Measurements from ENCODE around the gene PLEKHM2.
A peak's percentile ranks its signal among the peaks of the same experiment; 100 is the strongest.

PLEKHM2 gene

DNA sequence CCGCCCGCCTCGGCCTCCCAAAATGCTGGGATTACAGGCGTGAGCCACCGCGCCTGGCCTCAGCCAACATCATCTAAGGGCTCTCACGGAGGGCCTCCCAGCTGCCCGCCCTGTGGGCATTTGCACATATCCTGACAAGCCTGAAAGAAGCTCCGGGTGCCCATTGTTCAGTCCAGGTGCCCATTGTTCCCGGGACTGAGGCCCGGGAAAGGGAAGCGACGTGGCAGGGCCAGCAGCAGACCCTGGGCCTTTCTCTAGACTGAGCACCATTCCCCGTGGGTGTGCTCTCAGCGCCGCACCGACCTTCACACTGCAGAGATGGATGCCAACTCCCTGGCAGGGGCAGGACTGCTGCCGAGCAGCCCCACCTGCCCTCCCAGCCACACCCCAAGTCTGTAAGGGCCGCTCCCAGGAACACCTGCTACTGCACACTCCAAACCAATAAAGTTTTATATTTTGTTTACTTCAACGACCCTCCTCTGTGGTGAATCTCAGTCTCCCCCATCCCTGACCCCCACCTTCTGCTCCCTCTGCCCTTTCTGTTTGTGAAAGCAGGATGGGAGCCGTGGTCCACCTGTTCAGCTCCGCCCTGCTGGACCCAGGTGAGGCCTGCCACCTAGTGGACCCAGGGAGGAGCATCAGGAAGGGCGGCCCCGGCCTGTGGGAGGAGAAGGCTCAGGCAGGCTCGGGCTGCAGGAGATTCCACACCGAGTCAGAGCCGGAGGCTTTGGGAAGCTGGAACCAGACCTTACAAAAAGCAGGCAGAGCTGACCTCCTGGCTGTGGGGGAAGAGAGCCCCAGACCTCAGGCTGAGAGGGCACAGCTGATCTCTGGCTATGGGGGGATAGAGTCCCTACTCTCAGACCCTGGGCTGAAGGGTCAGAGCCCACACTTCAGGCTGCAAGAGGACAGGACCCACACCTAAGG, 57.1 kb downstream of the PLEKHM2 start:
- DNase-seq: peak; percentile 72

DNA sequence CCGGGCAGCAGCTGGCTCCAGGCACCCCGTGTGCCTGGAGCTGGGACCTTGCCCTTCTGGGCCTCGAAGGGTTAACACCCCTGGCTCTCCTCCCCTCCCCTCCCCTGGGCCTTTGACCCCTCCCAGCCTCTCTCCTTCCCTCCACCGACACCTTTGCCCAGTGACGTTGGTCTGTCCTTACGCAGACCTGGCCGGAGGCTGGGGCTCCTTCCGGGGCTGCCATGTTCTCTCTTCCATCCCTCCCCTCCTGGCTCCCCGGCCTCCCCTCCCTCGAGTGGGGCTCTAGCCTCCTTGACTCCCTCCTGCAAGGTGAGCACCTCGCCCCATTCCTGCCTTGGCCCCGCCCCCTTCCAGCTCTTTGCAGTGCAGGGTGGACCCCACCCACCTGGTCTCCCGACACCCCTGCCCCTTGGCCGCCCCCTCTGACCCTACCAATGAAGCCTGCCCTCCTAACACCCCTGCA, 58.2 kb downstream of the PLEKHM2 start, which contains the start of gene TMEM82:
TSS of gene TMEM82 (plus strand) at position 161 of the 463 bp plus-strand sequence. CDS start at position 222, 61 bp downstream.
- DNase-seq: no peak

DNA sequence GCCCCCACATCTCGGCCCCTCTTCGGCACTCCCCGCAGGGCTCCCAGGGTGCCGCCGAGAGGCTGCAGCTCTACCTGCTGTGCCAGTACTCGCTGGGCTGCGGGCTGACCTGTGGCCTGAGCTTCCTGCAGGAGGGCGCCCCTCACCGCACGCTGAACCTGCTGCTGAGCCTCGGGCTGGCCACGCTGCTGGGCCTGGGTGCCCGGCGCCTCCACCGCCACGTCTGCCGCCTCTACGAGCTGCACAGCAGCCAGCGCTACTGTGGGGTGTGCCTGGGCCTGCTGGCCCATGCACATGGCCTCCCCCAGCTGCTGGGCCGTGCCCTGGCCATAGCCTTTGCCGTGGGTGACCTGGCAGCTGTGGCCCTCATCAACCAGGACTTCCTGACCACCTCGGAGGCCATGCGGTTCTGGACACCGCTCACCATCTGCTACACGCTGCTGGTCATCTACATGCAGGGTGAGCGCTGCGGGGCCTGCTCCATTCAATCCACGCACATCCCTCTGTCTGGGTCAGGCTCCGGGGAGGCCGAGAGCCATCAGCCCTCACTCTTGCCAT, 60.1 kb downstream of the PLEKHM2 start:
- DNase-seq: no peak

DNA sequence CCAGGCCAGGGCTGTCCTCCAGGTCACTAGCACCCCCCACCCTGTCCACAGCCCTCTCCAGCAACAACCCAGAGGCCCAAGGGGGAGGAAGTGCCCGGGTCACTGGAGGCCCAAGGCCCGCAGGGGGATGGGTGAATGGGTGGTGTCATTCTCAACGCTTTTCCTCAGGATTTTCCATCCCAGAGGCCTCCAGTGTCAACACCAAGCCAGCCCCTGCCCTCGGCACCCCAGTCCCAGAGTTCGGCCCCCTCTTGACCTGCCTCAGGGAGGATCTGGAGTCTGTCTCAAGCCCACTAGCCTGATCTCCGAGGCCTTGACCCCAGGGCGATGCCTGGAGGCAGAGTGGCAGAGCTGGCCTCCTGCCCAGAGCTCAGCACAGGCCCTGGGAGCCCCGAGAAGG, 63.3 kb downstream of the PLEKHM2 start:
- DNase-seq: no peak

DNA sequence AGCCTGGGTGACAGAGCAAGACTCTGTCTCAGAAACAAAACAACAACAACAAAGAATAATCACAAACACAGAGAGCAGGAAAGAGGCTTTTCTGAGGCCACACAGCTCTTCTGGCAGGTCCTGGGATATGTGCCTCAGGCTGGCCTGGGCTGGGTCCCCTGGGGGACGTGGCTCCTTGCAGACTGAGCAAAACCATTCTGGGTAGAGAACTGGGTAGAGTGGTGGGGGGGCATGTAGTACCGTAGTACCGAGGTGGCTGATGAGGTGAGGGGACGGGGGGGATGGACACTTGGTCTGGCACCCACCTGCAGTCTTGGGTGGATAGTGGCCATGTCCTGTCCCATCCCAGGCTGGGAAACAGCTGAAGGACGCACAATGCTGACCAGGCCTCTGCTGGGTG, 64.1 kb downstream of the PLEKHM2 start:
- DNase-seq: no peak

DNA sequence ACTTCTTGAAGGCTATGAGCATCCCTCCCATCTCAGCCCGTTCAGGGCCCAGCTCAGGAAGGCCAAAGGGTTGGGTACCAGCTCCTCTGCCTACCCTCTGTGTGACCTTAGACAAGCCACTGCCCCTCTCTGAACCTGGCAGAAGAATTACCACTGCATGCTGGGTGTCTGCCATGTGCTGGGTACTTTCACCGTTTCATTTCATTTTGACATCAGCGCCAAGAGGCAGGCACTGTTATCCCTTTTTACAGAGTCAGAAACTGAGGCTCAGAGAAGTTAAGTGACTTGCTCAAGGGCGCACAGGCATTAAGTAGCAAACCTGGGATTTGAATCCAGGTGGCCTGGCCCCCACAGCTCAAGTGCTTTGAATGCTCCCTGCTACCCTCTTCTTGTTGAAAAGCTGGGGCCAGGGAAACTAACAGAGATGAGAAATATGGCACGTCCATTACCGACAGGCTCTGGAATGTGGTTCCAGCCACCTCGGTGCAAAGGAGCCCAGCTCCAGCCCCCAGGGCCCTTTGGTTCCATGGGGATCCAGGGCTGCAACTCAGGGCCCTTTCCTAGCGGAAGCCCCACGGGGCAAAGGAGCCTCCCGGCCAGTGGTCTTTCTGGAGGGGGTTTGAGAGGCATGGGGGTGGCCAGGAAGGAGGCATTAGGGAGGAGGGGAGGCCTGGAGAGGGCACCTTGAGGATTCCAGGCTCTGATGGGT, 64.7 kb downstream of the PLEKHM2 start:
- DNase-seq: no peak

DNA sequence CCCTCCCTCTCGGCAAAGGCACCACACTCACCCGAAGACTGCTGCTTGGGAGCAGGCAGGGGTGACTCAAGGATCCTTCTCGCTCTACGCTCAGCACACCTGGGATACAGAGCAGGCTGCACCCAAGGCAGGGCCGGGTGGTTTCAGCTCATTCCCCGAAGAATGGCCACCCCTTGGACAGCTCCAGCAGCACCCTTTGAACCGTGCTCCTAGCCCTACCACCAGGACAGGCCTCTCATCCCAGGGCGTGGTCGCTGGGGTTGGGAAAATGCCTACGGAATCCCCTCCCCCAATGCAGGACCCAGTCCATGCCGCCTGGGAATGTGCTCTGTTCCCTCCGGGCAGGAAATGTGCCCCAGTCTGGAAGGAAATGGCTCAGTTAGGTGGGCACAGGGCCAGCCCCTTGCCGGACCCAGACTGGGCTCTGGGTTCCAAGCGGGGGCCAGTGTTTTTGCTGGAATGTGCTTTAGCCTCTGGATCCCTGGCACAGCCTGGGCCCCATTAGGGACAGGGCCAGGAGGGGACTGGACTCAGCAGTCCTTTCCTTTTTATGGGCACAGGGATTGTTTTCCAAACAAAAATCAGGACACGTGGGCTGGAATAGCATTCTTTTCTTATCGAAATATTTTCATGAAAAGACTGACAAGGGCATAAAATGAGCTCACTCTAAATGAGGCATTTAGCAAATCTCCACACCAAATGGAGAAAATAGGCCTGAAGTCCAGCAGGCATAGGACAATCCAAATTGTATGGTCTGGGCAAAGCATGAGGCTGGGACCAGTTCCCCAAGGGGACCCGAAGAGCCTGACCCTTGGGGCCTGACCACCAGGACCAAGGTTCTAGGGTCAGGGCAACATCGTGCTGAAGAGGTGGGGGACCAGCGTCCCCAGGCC, 65.5 kb downstream of the PLEKHM2 start:
- no peak for DNase-seq

DNA sequence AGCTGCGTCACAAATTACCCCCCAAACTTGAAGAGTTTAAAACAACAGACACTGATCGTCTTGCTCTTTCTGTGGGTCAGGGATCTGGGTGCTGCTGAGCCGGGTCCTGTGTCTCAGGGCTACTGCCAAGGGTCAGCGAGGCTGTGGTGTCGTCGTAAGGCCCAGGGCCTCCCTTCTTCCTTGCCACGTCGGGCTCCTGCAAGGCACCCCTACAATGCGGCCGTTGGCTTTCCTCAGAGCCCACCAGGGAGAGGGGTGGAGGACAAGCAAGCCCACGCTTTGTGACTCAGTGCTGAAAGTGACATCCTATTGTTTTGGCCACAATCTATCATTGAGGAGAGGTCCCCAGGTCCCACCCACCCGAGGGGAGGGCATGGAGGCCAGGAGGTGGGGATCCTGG, 66.8 kb downstream of the PLEKHM2 start:
- DNase-seq: no peak

DNA sequence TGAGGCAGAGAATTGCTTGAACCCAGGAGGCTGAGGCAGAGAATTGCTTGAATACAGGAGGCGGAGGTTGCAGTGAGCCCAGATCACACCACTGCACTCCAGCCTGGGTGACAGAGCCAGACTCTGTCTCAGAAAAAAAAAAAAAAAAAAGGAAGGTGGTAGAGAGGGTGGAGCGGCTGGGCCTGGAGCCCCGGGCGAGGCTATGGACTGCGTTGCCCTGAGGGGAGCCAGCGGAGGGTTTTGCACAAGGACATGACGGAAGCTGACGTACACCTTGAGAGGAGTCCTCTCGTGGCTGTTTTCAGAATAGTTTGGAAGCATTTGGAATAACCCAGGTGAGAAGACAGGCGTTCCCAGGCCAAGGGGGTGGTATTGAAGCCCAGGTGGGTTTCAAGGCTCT, 67.6 kb downstream of the PLEKHM2 start:
- no peak for DNase-seq

DNA sequence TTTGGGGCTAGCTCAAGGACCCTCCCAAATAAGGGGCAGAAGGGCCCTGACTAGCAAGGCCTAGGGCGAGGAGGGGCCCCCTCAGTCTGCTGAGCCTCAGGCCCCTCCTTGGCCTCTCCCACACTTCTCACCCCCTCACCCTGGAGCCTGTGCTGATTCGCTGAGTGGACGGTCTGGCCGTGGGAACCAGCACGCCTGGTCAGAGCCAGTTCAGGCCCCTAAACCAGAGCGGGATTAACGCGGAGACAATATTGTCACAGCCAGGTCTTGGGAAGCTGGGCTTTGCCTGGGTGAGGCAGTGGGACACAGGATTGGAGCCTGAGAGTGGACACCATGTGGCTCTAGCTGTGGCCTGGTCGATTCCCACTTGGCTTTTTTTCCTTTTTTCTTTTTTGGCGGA, 69.7 kb downstream of the PLEKHM2 start:
- DNase-seq: no peak

DNA sequence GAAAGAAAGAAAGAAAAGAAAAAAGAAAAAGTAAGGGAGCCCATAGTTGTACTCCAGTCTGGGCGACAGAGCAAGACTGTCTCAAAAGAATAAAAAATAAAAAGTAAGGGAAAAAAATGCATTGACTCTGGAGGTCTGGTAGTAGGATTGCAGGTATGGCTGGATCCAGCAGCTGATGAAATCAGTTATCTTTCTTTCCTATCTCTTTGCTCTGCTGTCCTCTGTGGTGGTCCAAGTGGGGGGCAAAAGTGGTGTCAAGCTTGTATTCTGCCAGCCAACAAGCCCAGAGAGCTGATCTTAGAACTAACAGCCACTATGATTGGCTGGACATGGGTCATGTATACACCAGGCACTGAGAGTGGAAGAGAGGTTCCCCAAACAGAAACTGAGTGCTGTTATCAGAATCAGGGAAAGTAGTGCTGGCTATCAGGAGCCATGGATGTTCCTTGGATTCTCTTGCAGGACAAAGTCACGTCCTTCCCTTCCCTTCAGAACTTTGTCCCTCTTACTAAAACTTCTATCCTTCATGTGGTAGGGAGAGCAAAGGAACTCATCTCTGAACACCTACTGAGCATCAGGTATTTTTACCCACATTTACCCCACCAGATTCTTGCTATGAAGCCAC, 71.0 kb downstream of the PLEKHM2 start:
- no peak for DNase-seq

DNA sequence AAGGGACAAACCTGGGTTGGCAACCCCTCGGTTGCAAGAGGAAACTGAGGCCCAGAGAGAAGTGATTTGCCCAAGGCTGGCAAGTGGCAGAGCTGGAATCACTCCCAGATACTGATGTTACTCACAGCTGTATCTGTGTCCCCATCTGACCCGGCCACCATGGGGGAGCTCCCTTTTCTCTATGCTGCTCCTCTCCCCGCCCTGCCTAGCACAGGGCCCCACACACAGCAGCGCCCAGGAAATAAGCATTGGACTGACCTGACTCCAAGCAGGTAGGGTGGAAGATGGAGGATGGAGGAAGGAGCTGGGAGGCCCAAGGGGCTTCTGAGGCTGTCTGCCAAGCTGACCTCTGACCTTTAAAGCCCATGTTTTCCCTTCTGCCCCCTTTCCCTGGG, 71.5 kb downstream of the PLEKHM2 start:
- no peak for DNase-seq

DNA sequence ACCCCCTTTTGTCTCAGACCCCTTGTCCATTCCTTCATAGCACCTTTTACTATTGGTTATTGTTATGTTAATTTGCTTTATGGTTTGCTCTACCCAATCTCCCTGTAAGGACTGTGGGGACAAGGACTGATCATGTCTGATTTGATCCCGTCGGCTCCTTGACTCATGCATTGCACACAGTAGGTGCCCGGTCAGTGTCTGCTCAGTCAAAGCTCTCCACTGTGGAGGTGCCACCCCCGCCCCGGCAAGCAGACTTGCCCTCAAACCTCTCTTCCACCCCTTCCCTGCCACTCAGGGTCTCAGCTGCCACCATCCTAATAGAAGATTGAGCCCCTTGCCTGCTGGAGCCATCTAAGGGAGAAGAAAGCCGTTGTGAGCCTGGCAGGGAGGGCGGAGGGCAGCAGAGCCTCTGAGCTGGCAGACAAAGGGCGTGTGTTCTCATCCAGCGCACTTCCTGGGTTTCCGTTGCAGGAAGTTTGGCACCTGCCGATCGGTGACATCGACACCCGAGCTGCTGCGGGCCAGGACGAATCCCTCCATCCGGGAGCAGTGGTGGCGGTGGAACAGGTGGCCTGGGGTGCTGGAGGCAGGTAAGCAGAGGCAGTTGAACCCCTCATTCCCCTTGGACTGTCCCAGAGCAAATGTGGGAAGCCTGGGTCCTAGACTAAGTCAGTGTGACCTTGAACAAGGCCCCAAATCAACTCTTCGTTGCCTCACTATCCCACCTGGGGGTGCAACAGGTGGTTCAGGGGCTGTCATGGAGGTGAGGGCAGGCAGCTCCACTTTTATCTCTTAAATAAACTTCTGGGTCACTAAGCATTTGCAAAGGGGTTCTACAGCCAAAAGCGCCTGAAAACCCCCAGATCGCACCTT, 72.3 kb downstream of the PLEKHM2 start:
- DNase-seq: no peak

DNA sequence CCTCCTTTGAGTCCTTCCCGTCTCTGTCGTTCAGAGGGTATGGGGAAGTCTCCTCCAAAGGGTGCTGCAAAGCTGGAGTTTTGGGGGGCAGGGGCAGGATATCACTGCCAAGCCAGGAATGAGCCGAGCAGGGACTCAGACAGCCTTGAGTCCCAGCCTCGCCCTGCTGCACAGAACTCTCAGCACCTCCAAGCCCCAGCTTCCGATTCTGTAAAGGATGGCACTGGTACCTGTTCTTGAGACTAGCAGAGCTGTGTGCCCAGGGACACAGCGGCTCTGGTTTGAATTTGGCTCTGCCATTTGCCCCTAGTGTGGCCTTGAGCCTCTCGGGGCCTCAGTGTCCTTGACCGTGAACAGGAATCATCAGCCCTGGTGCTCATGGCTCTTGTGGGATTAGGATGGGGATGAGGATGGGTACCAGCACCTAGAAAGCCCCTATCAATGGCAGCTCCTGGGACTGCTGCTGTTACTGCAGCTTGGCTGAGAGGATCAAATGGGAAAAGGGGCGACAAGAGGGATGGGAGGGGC, 73.0 kb downstream of the PLEKHM2 start:
- no peak for DNase-seq

DNA sequence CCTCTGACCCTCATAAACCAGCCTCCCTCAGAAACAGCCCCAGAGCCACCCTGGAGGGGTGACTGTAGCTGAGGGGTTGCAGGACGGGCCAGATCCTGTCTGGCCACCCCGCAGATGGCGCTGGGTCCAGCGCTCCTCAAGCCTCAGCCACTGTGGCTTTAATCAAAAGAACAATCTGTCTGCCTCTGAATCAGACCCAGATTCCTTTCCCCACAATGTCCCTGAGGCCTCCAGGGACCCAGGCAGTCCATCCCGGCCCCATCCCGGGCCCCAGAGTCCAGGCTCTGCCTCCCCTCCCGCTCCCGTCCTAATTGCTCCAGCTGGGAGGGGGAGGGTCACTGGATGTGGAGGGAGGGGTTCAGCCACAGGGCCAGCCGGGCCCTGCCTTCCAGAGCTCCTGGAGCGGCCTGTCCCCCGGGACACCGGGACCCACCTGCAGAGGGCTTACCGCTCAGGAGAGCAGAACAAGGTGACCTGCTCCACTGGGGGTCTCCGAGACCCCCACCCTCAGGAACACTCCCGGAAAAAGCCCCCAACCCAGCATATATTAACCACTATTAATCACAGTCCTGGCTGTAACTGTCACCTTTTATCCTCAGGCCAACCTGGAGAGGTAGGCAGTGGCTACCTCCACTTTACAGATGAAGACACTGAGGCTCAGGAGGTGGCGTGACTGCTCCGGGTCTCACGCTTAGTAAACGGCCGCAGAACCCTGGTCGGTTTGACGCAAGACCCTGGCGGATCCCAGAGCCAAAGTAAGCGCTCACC, 73.6 kb downstream of the PLEKHM2 start:
- DNase-seq: peak; percentile 75

DNA sequence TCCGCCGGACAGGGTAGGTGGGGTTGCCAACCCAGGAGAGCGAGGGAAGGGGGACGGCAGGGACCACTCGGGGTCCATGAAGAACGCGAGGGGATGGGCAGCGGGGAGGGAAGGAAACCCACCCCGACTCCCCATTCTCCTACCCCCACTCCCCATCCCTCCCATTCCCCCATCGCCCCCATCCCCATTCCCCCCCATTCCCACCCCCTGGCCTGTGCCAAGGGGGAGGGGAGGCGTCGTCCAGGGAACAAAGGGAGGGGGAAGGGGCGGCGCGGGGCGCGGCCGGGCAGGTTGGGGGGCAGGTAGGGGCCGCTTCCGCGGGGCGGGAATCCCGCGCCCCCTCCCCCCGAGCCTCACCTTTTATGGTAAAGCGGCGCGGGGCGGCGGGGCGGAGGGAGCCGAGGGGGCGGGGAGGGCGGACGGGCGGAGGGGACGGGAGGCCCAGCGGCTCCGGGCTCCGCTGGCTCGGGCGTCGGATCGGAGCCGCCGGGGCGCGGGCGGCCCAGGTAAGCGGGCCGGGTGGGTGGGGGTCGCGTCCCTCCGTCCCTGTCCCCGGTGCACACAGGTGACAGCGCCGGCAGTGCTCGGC, 74.3 kb downstream of the PLEKHM2 start, which contains the start of gene FBLIM1:
TSS of gene FBLIM1 (plus strand) at position 453 of the 589 bp plus-strand sequence. CDS start 6,189 bp downstream, outside the sequence.
- no peak for DNase-seq

DNA sequence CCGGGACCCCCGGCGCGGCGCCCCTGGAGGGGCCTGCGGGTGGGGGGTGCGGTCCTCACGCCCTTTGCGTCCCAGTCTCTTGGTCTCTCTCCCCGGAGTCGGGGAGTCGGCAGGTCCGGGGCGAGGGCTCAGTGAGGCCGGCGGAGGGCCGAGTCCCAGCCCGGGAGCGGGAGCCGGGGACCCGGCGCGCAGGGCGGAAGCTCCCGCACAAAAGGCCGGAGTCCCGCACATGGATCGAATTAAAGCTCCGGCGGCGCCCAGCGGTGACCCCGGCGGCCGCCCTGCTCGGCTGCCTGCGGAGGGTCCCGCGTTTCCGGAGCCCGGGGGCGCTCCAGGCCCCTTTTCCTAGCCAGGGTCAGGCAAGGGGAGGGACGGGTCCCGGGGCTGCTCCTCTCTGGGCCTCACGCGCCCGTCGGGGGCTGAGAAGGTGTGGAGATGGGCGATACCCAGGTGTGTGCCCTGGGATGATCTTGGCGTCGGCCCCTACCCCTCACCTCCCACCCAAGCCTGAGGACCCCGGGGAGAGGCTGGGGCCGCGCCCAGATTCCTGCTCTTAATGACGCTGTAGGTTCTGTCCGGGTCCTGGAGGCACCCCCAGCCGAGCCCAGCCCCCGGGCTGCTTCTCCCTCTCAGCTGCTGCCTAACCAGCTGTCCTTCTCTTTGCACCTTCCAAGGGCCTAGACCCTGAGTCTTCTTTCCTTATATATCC, 75.0 kb downstream of the PLEKHM2 start:
- peak; percentile 71 for DNase-seq

DNA sequence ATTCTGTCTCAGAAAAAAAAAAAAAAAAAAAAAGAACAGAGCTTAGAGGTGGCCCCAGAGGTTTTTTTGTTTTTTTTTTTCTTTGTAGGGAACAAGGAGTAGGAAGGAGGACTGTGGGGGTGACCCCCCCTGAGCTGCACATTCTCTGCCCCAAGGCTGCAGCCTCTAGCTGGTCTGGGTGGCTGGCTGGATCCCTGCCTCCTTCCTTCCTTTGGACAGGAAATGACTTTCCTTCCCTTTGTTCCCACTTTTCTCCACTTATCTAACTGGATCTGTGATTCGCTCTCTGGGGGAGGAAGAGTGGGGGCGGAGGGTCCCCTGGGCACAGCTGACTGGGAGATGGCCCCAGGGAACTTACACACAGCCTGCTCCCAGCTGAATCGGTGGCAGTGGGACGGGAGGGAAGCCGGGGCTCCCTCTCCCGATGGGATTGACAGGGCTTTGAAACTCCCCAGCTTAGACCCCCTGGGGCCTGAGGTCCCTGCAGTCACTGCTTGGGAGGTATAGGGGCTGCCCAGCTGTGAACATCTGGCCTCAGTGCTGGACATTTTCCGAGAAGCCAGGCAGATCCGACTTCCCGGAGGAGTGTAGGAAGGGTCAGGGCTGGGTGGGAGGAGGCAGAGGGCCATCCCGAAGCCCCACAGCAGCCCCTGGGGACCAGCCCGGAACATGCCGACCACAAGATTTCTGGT, 76.5 kb downstream of the PLEKHM2 start:
- no peak for DNase-seq
